Activated CD8-positive, alpha-beta memory T cell treated with anti-CD3 and anti-CD28 coated beads for 1 hour (primary cell): ENCODE measurements around the gene TRIM65.
"Not testable (repeated sequence)": the region's sequence is repeated elsewhere in the genome, so short reads cannot be mapped to it uniquely, and the experiment has no call there.

ENCODE experiments used
- DNase-seq, 2 donors: peaks; one replicate each; pipeline ENCODE4 v3.0.0-alpha.2; 2020; ENCODE audit warnings: low read depth in 1 of 2; ENCODE audit errors: extremely low read depth in 1 of 2

TRIM65 gene

GRCh38 chr17:75854881-75855309 is 41.9 kb downstream of the TRIM65 start:
- no peak for DNase-seq

GRCh38 chr17:75854101-75854748 is 42.5 kb downstream of the TRIM65 start:
- no peak for DNase-seq

DNA sequence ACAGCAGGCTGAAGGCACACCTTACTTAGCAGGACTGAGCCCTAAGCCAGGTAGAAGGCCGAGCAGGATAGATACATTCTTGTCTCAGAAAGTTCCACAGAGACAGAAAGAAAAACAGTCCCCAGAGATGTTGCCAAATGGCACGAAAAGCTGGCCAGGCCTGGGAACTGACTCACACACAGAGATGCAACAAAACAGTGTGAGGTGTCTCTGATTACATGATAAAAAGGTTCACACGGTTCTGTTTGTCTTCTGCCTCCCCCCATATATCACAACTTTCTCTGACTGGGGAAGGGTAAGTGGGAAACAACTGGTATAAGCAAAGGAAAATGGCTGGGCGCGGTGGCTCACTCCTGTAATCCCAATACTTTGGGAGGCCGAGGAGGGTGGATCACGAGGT is 43.3 kb downstream of the TRIM65 start:
- no peak for DNase-seq

DNA sequence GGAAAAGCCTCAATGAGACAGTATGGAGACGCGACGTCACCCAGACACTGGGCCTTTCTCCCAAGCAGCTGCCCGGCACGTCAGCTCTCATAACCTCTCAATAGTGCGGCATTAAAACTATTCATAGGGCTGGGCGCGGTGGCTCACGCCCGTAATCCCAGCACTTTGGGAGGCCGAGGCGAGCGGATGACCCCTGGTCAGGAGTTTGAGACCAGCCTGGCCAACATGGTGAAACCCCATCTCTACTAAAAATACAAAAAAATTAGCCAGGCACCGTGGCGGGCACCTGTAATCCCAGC is 45.1 kb downstream of the TRIM65 start:
- not testable (repeated sequence) for DNase-seq

DNA sequence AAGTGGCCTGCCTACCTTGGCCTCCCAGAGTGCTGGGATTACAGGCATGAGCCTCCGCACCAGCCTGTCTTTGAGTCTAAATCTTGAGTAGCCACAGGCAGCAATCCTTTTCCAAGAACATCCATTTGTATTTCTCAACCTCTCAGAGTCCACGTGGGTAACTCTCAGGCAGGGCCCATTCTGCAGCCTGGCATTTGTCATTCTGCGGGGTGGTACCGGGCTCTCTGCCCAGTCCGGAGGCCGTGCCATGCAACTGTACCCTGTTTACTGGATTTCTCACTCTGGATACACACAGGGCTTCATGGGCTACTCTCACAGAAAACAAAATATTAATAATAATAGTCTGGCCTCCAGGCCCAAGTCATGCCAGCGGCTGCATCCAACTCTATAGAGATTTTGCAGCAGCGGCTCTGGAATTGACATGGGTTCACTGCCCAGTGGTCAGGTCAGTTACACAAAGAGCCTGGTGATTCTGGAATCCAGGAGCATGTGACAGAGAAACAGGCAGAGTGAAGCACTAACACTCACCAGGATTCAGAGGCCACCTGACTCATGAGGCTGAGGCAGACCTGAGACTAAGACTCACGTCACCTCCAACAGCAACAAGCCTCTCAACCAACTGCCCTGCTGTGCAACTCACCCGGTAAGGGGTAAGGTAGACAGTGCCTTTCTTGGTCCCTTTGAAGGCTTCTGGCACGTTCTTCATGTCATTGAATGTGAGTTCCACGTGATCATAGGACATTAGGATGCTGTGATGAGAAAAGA is 45.6 kb downstream of the TRIM65 start:
- DNase-seq = no peak

DNA sequence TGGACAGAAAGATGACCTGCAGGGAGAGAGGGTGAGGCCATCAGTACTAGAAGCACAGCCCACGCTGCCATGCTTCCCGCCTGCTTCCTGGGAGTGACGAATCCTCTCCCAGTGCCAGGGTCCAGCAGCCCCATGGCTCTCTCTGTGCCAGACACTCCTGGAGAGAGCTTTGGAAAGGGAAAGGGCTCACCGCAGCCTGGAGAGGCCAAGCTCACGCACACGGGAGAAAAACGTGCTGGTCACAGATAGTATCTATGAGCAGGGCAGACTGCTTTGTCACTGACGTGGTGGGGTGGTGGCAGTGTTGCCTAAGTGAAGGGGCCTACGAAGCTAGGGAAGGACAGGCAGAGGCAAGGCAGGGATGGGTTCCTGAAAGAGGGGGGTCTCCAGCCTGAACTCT is 47.0 kb downstream of the TRIM65 start:
- DNase-seq = no peak

GRCh38 chr17:75849279-75849646 is 47.5 kb downstream of the TRIM65 start:
- no peak for DNase-seq

- DNase-seq = peak in 1 of 2 donors; percentile 80
These were observed 48.0 kb downstream of the TRIM65 start for GRCh38 chr17:75848523-75849278.

DNA sequence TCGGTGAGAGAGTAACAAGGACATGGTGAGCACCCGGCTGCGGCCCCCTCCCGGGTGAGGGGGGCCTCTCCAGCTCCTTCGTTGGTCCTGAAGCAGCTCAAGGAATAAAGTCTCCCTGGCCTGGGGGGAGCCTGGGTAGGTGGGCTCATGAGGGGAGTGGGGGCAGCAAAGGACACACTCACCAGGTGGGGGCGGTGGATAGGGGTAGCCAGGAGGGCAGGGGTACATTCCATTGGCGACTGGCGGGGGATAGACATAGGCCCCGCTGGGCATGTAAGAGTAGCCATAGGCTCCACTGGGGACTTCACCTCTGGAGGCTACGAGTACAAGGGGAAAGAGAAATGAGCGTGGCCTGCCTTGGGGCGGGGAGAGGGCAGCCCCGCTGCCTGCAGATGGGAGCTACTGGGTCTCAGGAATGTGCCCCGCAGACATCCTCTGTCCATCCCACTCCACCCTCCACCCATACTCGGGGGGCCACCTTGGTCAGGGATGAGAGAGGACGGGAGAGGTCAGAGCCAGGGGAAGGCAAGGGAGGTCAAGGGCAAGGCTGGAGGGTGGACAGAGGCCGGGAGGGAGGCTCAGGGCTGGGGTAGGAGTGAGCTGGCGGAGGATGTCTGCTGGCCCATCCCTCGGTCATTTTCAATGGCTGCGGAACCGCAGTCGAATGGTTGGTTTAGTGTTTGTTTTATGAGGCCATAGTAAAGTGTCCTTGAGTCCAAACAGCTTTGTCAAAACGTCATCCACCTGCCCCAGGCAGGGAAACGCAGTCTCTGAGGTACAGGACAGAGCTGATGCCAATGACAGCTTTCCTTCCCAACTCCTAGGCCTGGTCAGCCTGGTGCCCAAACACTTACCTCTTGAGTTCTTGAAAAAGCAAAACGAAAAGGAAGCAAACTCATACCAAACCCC is 48.9 kb downstream of the TRIM65 start:
- DNase-seq = no peak

DNA sequence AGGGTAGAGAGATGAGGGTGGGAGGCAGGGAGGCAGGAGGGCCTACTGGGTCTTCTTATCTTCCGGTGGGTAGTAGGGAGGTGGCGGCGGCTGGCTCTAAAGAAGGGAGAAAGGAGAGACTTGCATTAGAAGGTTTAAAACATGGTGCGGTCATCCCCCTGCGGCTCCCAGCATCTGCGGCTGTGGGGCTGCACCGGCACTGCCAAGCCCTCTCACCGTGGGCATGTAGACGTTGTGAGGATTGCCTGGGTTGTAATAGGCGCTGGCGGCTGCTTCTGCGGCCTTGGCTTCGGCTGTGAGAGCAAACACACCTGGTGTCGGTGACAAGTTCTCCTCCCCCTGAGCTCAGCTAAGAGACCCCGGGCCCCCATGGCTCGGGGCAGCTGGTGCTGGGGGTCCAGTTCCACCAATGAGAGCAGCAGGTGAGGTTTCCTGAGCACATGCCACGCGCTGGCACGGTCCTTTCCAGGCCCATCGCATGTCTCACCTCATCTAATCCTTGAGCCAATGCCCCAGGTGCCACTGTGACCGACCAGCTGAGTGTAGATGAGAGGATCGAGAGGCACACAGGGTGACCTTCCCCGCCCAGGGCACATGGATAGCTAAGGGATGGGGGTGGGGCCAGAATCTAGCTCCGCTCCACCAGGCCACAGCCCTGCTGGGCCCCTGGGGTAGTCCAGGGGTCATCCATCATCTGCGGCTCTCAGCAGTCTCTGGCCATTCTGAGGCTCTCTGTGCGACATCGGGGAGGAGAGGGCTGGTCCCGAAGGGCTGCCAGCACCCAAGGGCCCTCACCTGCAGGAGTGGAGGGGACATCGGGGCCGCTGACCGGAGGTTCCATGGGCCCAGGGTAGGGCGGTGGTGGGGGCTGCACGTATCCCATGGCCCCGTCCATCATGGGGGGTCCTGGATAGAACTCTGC is 49.8 kb downstream of the TRIM65 start:
- DNase-seq = no peak

- no peak for DNase-seq
These were observed 50.6 kb downstream of the TRIM65 start for GRCh38 chr17:75845933-75846691.

DNA sequence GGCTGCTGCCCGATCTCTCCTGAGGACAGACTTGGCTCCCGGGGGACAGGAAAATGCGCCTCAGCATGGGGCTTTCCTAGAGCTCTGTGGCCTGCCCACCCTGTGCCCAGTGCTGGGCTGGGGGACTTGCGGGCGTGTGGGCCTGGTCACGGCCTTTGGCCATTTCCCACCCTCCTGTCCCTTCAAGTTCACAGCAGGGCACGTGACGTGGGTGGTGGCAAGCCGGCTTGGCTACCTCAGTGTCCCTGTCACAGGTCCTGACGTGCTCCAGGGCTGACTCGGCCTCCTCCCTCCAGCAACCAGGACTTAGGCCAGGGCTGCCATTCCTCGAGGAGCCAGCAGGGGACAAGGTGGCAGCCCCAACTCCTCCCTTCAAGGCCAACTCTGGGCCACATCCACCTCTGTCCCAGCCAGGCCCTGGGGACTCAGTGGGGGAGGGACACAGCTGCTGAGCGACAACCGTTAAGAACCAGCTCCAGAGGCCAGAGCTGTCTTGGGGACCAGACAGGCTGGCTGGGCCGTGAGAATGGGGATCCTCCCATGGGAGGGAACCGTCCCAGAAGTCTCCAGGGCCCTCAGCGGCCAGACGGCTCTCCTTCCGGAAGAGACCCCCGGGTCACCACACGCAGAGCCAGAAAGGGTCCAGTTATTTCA is 51.6 kb downstream of the TRIM65 start:
- DNase-seq = no peak

DNA sequence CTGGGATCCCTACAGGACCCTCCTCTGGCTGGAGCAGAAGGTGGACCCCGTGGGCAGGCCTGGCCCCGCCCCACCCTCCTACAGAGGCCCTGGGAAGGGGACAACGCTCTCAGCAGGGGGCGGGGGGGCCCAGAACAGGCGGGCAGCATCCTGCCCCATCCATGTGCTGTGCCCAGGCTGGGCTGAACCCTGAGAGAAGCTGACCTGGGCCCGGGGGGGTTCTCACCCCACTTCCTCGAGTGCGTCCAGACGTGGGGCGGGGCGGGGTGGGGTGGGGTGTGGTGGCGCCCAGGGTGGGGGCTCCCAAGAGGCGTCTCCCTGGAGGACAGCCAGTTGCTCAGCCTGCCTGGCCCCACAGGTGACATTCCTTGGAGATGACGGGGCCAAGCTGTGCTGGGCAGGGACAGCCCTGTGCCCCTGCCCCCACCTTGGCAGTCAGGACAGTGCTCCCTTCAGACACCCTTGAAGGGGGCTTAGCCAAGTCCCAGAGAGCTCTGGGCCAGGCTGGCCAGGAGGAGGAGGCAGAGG is 52.2 kb downstream of the TRIM65 start:
- no peak for DNase-seq

- DNase-seq = peak in 1 of 2 donors; percentile 57
These were observed 52.9 kb downstream of the TRIM65 start, which contains the start of gene UNC13D for GRCh38 chr17:75843577-75844529. Gene UNC13D, minus strand, starts transcription at chr17:75844404. Its CDS starts 67 bp downstream, at chr17:75844337.

GRCh38 chr17:75842963-75843576 is 53.7 kb downstream of the TRIM65 start:
- DNase-seq = no peak

- no peak for DNase-seq
These were observed 54.3 kb downstream of the TRIM65 start for GRCh38 chr17:75842411-75842810.

DNA sequence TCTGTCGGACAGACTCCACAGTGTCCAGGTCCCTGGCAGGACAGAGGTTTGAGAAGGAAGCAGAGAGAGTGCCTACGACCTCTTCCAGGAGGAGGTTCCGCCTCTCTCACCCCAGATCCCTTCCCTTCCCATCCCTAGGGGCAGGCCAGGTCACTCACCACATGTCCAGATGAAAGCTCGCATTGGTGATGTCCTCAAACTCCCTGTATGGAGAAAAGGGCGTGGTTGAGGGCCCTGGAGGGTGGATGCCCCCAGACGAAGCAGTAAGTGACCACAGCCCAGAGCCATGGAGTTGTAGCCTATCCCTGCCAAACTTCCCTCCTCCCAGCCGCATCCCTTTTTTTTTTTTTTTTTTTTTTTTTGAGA is 56.0 kb downstream of the TRIM65 start:
- DNase-seq = no peak
